SK-N-SH (cell line): Measurements from ENCODE around the gene TOLLIP. TPM values are rescaled to one million over a fixed set of nuclear protein-coding genes. Genes with fewer than 3 reads are reported as not detected.
"Not testable (repeated sequence)": the region's sequence is repeated elsewhere in the genome, so short reads cannot be mapped to it uniquely, and the experiment has no call there.

Experiments used
- CTCF ChIA-PET: fragments of 300-600, 350-600 bp; formaldehyde crosslinking; extraction: SDS; loops from one replicate; lab custom pipeline; 2021; lab: Yijun Ruan, JAX
- POLR2A ChIA-PET: fragments of 350-600 bp; sonication (Branson Sonifier 250); formaldehyde crosslinking; extraction: SDS; loops from one replicate; lab custom pipeline; 2020; ENCODE audit warnings: antibody characterized with exemption, inconsistent platforms; lab: Yijun Ruan, JAX
- DNase-seq: peaks from one replicate; pipeline ENCODE4 v3.0.0; 2012
- H2AFZ ChIP-seq: fragments of 200-600 bp; sonication (generic); 2 replicates; pipeline ENCODE4 v1.8.1; 2016; ENCODE audit warnings: antibody characterized with exemption, mild to moderate bottlenecking, low read depth
- H3F3A ChIP-seq: fragments of 200-600 bp; sonication (generic); replicated peaks from 2 replicates; pipeline ENCODE3; 2016; ENCODE audit warnings: antibody characterized with exemption, mild to moderate bottlenecking; ENCODE audit not compliant: insufficient read depth
- H3K27ac ChIP-seq, 2 experiments: fragments of 200-500 bp in 1 of 2; fragments of 200-600 bp in 1 of 2; sonication (Bioruptor generic) in 1 of 2; sonication (generic), shearing (Covaris generic) in 1 of 2; 2 replicates each; pipeline versions ENCODE4 v1.5.1 to v1.6.1; 2014 to 2016; ENCODE audit warnings: low read depth in 2 of 2, inconsistent platforms in 1 of 2, low read length in 1 of 2, mild to moderate bottlenecking in 1 of 2, mixed read lengths in 1 of 2
- H3K27me3 ChIP-seq: fragments of 200-600 bp; sonication (generic), shearing (Covaris generic); 2 replicates; pipeline ENCODE4 v1.6.1; 2016; ENCODE audit warnings: mixed run types; ENCODE audit not compliant: insufficient read depth
- H3K36me3 ChIP-seq, 2 experiments: fragments of 200-500 bp in 1 of 2; fragments of 200-600 bp in 1 of 2; sonication (Bioruptor generic) in 1 of 2; sonication (generic) in 1 of 2; replicated peaks in 1 of 2; 2 replicates each; pipeline versions ENCODE3 to v1.5.1; 2014 to 2016; ENCODE audit warnings: low read length in 1 of 2, mild to moderate bottlenecking in 1 of 2; ENCODE audit not compliant: insufficient read depth in 2 of 2, control insufficient read depth in 1 of 2
- H3K4me1 ChIP-seq, 2 experiments: fragments of 200-500 bp in 1 of 2; fragments of 200-600 bp in 1 of 2; sonication (Bioruptor generic) in 1 of 2; sonication (generic), shearing (Covaris generic) in 1 of 2; 2 replicates each; pipeline versions ENCODE4 v1.5.1 to v1.6.1; 2014 to 2016; ENCODE audit warnings: low read depth in 1 of 2, low read length in 1 of 2, mixed run types in 1 of 2; ENCODE audit not compliant: insufficient read depth in 2 of 2, control insufficient read depth in 1 of 2
- H3K4me2 ChIP-seq: fragments of 200-600 bp; sonication (generic), shearing (Covaris generic); 2 replicates; pipeline ENCODE4 v1.6.1; 2017; ENCODE audit warnings: mixed run types
- H3K4me3 ChIP-seq, 2 experiments: fragments of 200-500 bp in 1 of 2; fragments of 200-600 bp in 1 of 2; sonication (Bioruptor generic) in 1 of 2; sonication (generic), shearing (Covaris generic) in 1 of 2; 2 replicates each; pipeline versions ENCODE4 v1.5.1 to v1.8.1; 2014 to 2016; ENCODE audit warnings: low read depth in 2 of 2, inconsistent platforms in 1 of 2, low read length in 1 of 2, mild to moderate bottlenecking in 1 of 2, mixed read lengths in 1 of 2, moderate library complexity in 1 of 2
- H3K79me2 ChIP-seq: fragments of 200-600 bp; sonication (generic); 2 replicates; pipeline ENCODE4 v1.8.1; 2017; ENCODE audit warnings: mild to moderate bottlenecking; ENCODE audit not compliant: insufficient read depth
- H3K9ac ChIP-seq: fragments of 200-600 bp; sonication (generic); 2 replicates; pipeline ENCODE4 v1.6.1; 2017; ENCODE audit warnings: mixed run types
- H3K9me2 ChIP-seq: fragments of 200-600 bp; sonication (generic); 2 replicates; pipeline ENCODE4 v1.6.1; 2017; ENCODE audit warnings: mixed run types
- H3K9me3 ChIP-seq: fragments of 200-600 bp; sonication (generic); 2 replicates; pipeline ENCODE4 v1.6.1; 2017; ENCODE audit warnings: mixed run types, mild to moderate bottlenecking, moderate library complexity
- H4K20me1 ChIP-seq: fragments of 200-600 bp; sonication (generic); 2 replicates; pipeline ENCODE4 v1.6.1; 2017; ENCODE audit warnings: mild to moderate bottlenecking, mixed run types; ENCODE audit not compliant: insufficient read depth
- ELF1 ChIP-seq: IDR thresholded peaks from 2 replicates; pipeline ENCODE4 v1.4.0; 2012
- EZH2phosphoT487 ChIP-seq: fragments of 200-600 bp; sonication (generic); IDR thresholded peaks from 2 replicates; pipeline ENCODE4 v1.6.1; 2017; ENCODE audit warnings: low read depth, mixed run types, mild to moderate bottlenecking, antibody characterized with exemption, moderate library complexity, borderline replicate concordance
- FOXM1 ChIP-seq: IDR thresholded peaks from 2 replicates; pipeline ENCODE4 v1.4.0; 2012; ENCODE audit warnings: low read depth, mild to moderate bottlenecking
- GABPA ChIP-seq: IDR thresholded peaks from 2 replicates; pipeline ENCODE4 v1.4.0; 2012; ENCODE audit warnings: low read depth, mild to moderate bottlenecking
- JUND ChIP-seq: IDR thresholded peaks from 2 replicates; pipeline ENCODE4 v1.4.0; 2012
- MEF2A ChIP-seq: IDR thresholded peaks from 2 replicates; pipeline ENCODE4 v1.4.0; 2012; ENCODE audit warnings: low read depth, borderline replicate concordance
- NRF1 ChIP-seq: IDR thresholded peaks from 2 replicates; pipeline ENCODE4 v1.6.1; 2012; ENCODE audit warnings: low read depth, mild to moderate bottlenecking, low read length
- POLR2AphosphoS5 ChIP-seq: IDR thresholded peaks from 2 replicates; pipeline ENCODE4 v1.6.1; 2012; ENCODE audit warnings: low read depth, low read length
- RCOR1 ChIP-seq: fragments of 150-350 bp; IDR thresholded peaks from 2 replicates; pipeline ENCODE4 v1.6.1; 2017; ENCODE audit warnings: antibody characterized with exemption, low read length
- RXRA ChIP-seq: IDR thresholded peaks from 2 replicates; pipeline ENCODE4 v1.4.0; 2012; ENCODE audit warnings: low read depth, mild to moderate bottlenecking, borderline replicate concordance
- WGBS: methylation state at CpG from one replicate; pipeline ENCODE4 v1.1.6; 2017; ENCODE audit warnings: low lambda C conversion rate; 5-methylcytosine and 5-hydroxymethylcytosine counted together
- polyA plus RNA-seq, 3 experiments: library from polyadenylated mRNA; depleted of rRNA; stranded (reverse); fragments of >200 nt; gene quantifications; 2 replicates each; pipeline ENCODE4 v1.2.3, GENCODE V29; 2012
- TF ChIP-seq, protein P1 (sequence below): IDR thresholded peaks from 2 replicates; pipeline ENCODE4 v1.4.0; 2012; ENCODE audit warnings: low read depth
- TF ChIP-seq, protein P2 (sequence below): IDR thresholded peaks from 2 replicates; pipeline ENCODE4 v1.4.0; 2012; ENCODE audit warnings: low read depth, borderline replicate concordance

The TOLLIP gene
- polyA plus RNA-seq, 1 of the 3 experiments (the other 2 are of a cell fraction), result 55.4 TPM

- no peak overlapping the region for H3K4me2 ChIP-seq
- H3K9ac ChIP-seq, result no peak overlapping the region
- POLR2A ChIA-PET, result no interaction called here
- no peaks in the 10 kb centered on the region for H3K9me2 ChIP-seq
- no peaks in the 10 kb centered on the region for H3K36me3 ChIP-seq
- no peak overlapping the region for H3K4me3 ChIP-seq
- CTCF ChIA-PET, result no interaction called here
- no peak overlapping the region for H2AFZ ChIP-seq
- H3K9me3 ChIP-seq, result no peaks in the 10 kb centered on the region
- H3K27me3 ChIP-seq, result no peaks in the 10 kb centered on the region
- H3K79me2 ChIP-seq, result no peaks in the 10 kb centered on the region
- no peaks in the 10 kb centered on the region; a peak in 1 of 4 replicates for H3K4me1 ChIP-seq
- DNase-seq, result peak; percentile 14
- H3F3A ChIP-seq, result no peaks in the 10 kb centered on the region
- no peaks in the 10 kb centered on the region for H4K20me1 ChIP-seq
- no peak overlapping the region for H3K27ac ChIP-seq
- TF ChIP-seq NRF1 (no peak), RCOR1 (no peak), FOXM1 (no peak), MEF2A (no peak), RXRA (no peak)
- TF ChIP-seq, protein P1, sequence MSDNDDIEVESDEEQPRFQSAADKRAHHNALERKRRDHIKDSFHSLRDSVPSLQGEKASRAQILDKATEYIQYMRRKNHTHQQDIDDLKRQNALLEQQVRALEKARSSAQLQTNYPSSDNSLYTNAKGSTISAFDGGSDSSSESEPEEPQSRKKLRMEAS, result no peak
- 80% methylated on average over 11 of the region's 14 CpGs for WGBS
These were observed 38.8 kb upstream of the TOLLIP start for GRCh38 chr11:1348146-1348795.

DNA sequence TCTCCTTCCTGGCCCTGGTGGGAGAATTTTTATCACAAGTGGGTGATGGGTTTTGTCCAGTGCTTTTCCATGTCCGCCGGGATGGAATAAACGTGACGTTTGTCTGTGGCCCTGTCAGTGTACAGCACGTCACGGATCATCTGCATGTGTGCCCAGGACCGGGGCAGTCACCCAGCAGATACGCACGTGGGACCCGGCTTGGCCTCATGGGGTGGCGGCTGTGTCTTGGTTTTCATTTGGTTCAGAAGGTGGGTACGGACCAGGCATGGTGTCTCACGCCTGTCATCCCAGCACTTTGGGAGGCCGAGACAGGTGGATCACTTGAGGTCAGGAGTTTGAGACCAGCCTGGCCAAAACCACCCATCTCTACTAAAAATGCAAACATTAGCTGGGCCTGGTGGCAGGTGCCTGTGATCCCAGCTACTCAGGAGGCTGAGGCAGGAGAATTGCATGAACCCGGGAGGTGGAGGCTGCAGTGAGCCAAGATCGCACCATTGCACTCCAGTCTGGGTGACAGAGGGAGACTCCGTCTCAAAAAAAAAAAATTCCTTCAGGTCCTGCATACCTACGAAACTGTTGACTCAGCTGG, 38.1 kb upstream of the TOLLIP start:
- POLR2A ChIA-PET, H4K20me1 ChIP-seq, H3K27me3 ChIP-seq, DNase-seq, H3K4me1 ChIP-seq, H3K27ac ChIP-seq, CTCF ChIA-PET, H3K4me2 ChIP-seq, H2AFZ ChIP-seq, H3K9ac ChIP-seq, H3K9me2 ChIP-seq, H3K36me3 ChIP-seq, H3K79me2 ChIP-seq, H3F3A ChIP-seq, H3K9me3 ChIP-seq, H3K4me3 ChIP-seq: not testable (repeated sequence)
- WGBS, result 82% methylated on average over 9 of the region's 18 CpGs

GRCh38 chr11:1346669-1347390, 37.4 kb upstream of the TOLLIP start:
- TF ChIP-seq POLR2AphosphoS5, result no peak
- TF ChIP-seq FOXM1, result no peak
- TF ChIP-seq JUND, result no peak
- TF ChIP-seq, protein P2, sequence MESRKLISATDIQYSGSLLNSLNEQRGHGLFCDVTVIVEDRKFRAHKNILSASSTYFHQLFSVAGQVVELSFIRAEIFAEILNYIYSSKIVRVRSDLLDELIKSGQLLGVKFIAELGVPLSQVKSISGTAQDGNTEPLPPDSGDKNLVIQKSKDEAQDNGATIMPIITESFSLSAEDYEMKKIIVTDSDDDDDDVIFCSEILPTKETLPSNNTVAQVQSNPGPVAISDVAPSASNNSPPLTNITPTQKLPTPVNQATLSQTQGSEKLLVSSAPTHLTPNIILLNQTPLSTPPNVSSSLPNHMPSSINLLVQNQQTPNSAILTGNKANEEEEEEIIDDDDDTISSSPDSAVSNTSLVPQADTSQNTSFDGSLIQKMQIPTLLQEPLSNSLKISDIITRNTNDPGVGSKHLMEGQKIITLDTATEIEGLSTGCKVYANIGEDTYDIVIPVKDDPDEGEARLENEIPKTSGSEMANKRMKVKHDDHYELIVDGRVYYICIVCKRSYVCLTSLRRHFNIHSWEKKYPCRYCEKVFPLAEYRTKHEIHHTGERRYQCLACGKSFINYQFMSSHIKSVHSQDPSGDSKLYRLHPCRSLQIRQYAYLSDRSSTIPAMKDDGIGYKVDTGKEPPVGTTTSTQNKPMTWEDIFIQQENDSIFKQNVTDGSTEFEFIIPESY, result no peak
- no peak for TF ChIP-seq NRF1
- no peak for TF ChIP-seq GABPA
- no peak for TF ChIP-seq EZH2phosphoT487
- no peak for TF ChIP-seq ELF1
- Histone ChIP-seq H3K4me1 (no peaks in the 10 kb centered on the region; a peak in 1 of 4 replicates), H2AFZ (no peak overlapping the region), H3K36me3 (no peaks in the 10 kb centered on the region), H3F3A (no peaks in the 10 kb centered on the region), H3K4me2 (no peak overlapping the region), H3K9ac (no peak overlapping the region), H3K79me2 (no peaks in the 10 kb centered on the region), H4K20me1 (no peaks in the 10 kb centered on the region), H3K27me3 (no peaks in the 10 kb centered on the region), H3K4me3 (no peak overlapping the region), H3K27ac (no peak overlapping the region), H3K9me2 (no peaks in the 10 kb centered on the region), H3K9me3 (no peaks in the 10 kb centered on the region)
- WGBS, result 70% methylated on average over 28 of the region's 28 CpGs
- ChIA-PET POLR2A (no interaction called here), CTCF (no interaction called here)
- DNase-seq, result peak; percentile 11
